ENCODE data around the gene KRTAP15-1.

The KRTAP15-1 gene

DNA sequence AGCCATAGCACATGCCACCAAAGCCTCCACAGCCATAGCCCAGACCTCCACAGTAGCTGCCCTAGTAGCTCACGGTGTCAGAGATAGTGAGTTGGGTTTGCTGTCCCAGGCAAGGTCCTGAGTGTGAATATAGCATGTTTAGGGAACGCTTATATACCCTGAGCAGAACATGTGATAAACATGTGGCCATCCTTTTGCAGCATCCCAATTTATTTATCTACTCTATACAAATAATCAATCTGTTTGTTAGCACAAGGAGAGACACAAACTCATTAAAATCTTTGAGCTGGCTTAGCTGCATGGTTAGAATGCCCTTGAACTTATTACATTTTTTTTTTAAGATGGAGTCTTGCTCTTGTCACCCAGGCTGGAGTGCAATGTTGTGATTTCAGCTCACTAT lies 47.3 kb downstream of the KRTAP15-1 start, which contains the start of gene KRTAP19-2:
Gene KRTAP19-2, minus strand, starts transcription at position 101 of the 400 bp plus-strand sequence. Its CDS starts 88 bp downstream, at position 13.
- H3K27ac ChIP-seq: no peak within 1 kb of the TSS
- TF ChIP-seq ZFX (IDR thresholded peaks at IDR 0.05; ENCODE audit: borderline replicate concordance): no peak
- TF ChIP-seq, protein P1, sequence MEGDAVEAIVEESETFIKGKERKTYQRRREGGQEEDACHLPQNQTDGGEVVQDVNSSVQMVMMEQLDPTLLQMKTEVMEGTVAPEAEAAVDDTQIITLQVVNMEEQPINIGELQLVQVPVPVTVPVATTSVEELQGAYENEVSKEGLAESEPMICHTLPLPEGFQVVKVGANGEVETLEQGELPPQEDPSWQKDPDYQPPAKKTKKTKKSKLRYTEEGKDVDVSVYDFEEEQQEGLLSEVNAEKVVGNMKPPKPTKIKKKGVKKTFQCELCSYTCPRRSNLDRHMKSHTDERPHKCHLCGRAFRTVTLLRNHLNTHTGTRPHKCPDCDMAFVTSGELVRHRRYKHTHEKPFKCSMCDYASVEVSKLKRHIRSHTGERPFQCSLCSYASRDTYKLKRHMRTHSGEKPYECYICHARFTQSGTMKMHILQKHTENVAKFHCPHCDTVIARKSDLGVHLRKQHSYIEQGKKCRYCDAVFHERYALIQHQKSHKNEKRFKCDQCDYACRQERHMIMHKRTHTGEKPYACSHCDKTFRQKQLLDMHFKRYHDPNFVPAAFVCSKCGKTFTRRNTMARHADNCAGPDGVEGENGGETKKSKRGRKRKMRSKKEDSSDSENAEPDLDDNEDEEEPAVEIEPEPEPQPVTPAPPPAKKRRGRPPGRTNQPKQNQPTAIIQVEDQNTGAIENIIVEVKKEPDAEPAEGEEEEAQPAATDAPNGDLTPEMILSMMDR (IDR thresholded peaks at IDR 0.05): no peak
